SK-N-SH treated with all-trans-retinoic acid at 6 μM for 48 hours (cell line): ENCODE results near the gene FAM241B.

Experiments
- ARNTL ChIP-seq: fragments of 450-650 bp; formaldehyde crosslinking; IDR thresholded peaks from 2 replicates; pipeline ENCODE4 v1.5.0; 2020; ENCODE audit warnings: low read depth, mild to moderate bottlenecking, moderate library complexity, borderline replicate concordance
- CREB5 ChIP-seq: fragments of 250-450 bp; sonication (Bioruptor Pico); IDR thresholded peaks from 2 replicates; pipeline ENCODE4 v1.5.1; 2020; ENCODE audit warnings: low read depth, mild to moderate bottlenecking, moderate library complexity
- GLIS3 ChIP-seq: fragments of 250-450 bp; sonication (Bioruptor Pico); IDR thresholded peaks from 2 replicates; pipeline ENCODE4 v1.5.0; 2020; ENCODE audit warnings: mild to moderate bottlenecking, moderate library complexity
- ISL1 ChIP-seq: fragments of 250-450 bp; sonication (Bioruptor Pico); IDR thresholded peaks from 2 replicates; pipeline ENCODE4 v2.1.2; 2022; ENCODE audit warnings: mild to moderate bottlenecking, moderate library complexity
- PATZ1 ChIP-seq: fragments of 250-450 bp; sonication (Bioruptor Pico); IDR thresholded peaks from 2 replicates; pipeline ENCODE4 v1.8.0; 2020; ENCODE audit warnings: mild to moderate bottlenecking, moderate library complexity, borderline replicate concordance
- POU6F1 ChIP-seq: fragments of 250-450 bp; sonication (Bioruptor Pico); IDR thresholded peaks from 2 replicates; pipeline ENCODE4 v1.8.0; 2021; ENCODE audit warnings: low read depth, mild to moderate bottlenecking, moderate library complexity, borderline replicate concordance
- RARB ChIP-seq: fragments of 250-450 bp; sonication (Bioruptor Pico); IDR thresholded peaks from 2 replicates; pipeline ENCODE4 v1.8.0; 2021; ENCODE audit warnings: mild to moderate bottlenecking, moderate library complexity
- SNAI2 ChIP-seq: fragments of 250-450 bp; sonication (Bioruptor Pico); IDR thresholded peaks from 2 replicates; pipeline ENCODE4 v1.5.0; 2020; ENCODE audit warnings: mild to moderate bottlenecking, moderate library complexity
- TOX ChIP-seq: fragments of 250-450 bp; sonication (Bioruptor Pico); IDR thresholded peaks from 2 replicates; pipeline ENCODE4 v1.8.0; 2021; ENCODE audit warnings: mild to moderate bottlenecking, moderate library complexity, borderline replicate concordance
- TSHZ2 ChIP-seq: fragments of 250-450 bp; sonication (Bioruptor Pico); IDR thresholded peaks from 2 replicates; pipeline ENCODE4 v1.5.0; 2020; ENCODE audit warnings: mild to moderate bottlenecking, moderate library complexity
- ZC3H10 ChIP-seq: fragments of 250-450 bp; sonication (Bioruptor Pico); IDR thresholded peaks from 2 replicates; pipeline ENCODE4 v1.5.1; 2021; ENCODE audit warnings: mild to moderate bottlenecking, moderate library complexity
- ZFP30 ChIP-seq: fragments of 450-650 bp; formaldehyde crosslinking; IDR thresholded peaks from 2 replicates; pipeline ENCODE4 v1.5.0; 2022; ENCODE audit warnings: mild to moderate bottlenecking, moderate library complexity
- ZNF8 ChIP-seq: fragments of 450-650 bp; formaldehyde crosslinking; IDR thresholded peaks from 2 replicates; pipeline ENCODE4 v1.5.0; 2020; ENCODE audit warnings: mild to moderate bottlenecking, moderate library complexity

- TF ChIP-seq ZC3H10 (CRISPR knock-in tag) = no peak
- TF ChIP-seq SNAI2 (CRISPR knock-in tag) = no peak
- TF ChIP-seq ISL1 = no peak
- TF ChIP-seq PATZ1 = no peak
- TF ChIP-seq ZFP30 (CRISPR knock-in tag) = no peak
- no peak for TF ChIP-seq GLIS3 (CRISPR knock-in tag)
- no peak for TF ChIP-seq RARB (CRISPR knock-in tag)
- no peak for TF ChIP-seq TOX (CRISPR knock-in tag)
- no peak for TF ChIP-seq POU6F1 (CRISPR knock-in tag)
- no peak for TF ChIP-seq TSHZ2 (CRISPR knock-in tag)
- TF ChIP-seq CREB5 (CRISPR knock-in tag) = no peak
- TF ChIP-seq ARNTL (CRISPR knock-in tag) = no peak
- no peak for TF ChIP-seq ZNF8 (CRISPR knock-in tag)
Observed at GRCh38 chr10:69647126-69647525, 17.1 kb downstream of the FAM241B start.
